GM23338 (cell line): Measurements from ENCODE around the gene FAM83B. TPM values are rescaled to one million over a fixed set of nuclear protein-coding genes. Genes with fewer than 3 reads are reported as not detected.
"Not testable (repeated sequence)": the region's sequence is repeated elsewhere in the genome, so short reads cannot be mapped to it uniquely, and the experiment has no call there.

Experiments
- ATAC-seq: fragments of 200-7000 bp; cut with Tn5 transposase; 3 replicates; pipeline ENCODE4 v1.9.1; 2020
- DNase-seq: peaks from one replicate; pipeline ENCODE4 v3.0.0-alpha.2; 2015; ENCODE audit warnings: low spot score
- H2AFZ ChIP-seq: fragments of 200-600 bp; sonication (generic); 2 replicates; pipeline ENCODE4 v1.8.0; 2016; ENCODE audit warnings: antibody characterized with exemption, mild to moderate bottlenecking, moderate library complexity
- H3F3A ChIP-seq: fragments of 200-600 bp; sonication (generic); replicated peaks from 2 replicates; pipeline ENCODE4 v1.8.0; 2017; ENCODE audit warnings: antibody characterized with exemption, mixed run types, low read depth
- H3K27ac ChIP-seq: fragments of 200-600 bp; sonication (generic); 2 replicates; pipeline ENCODE4 v1.6.1; 2016; ENCODE audit warnings: low read depth
- H3K27me3 ChIP-seq: fragments of 200-600 bp; sonication (generic); 2 replicates; pipeline ENCODE4 v1.8.0; 2016; ENCODE audit warnings: mild to moderate bottlenecking, mixed run types, moderate library complexity; ENCODE audit not compliant: insufficient read depth
- H3K36me3 ChIP-seq: fragments of 200-600 bp; sonication (generic); 2 replicates; pipeline ENCODE4 v1.8.0; 2016; ENCODE audit warnings: mild to moderate bottlenecking; ENCODE audit not compliant: insufficient read depth
- H3K4me1 ChIP-seq: fragments of 200-600 bp; sonication (generic); 2 replicates; pipeline ENCODE4 v1.8.0; 2016; ENCODE audit warnings: mild to moderate bottlenecking, moderate library complexity; ENCODE audit not compliant: insufficient read depth
- H3K4me2 ChIP-seq: fragments of 200-600 bp; sonication (generic); 2 replicates; pipeline ENCODE4 v1.7.1; 2017; ENCODE audit warnings: mixed run types
- H3K4me3 ChIP-seq: fragments of 200-600 bp; sonication (generic); 2 replicates; pipeline ENCODE4 v1.6.1; 2016; ENCODE audit warnings: mixed run types
- H3K79me2 ChIP-seq: fragments of 200-600 bp; sonication (generic); replicated peaks from 2 replicates; pipeline ENCODE4 v1.8.0; 2017; ENCODE audit warnings: mild to moderate bottlenecking; ENCODE audit not compliant: insufficient read depth
- H3K9me2 ChIP-seq: fragments of 200-600 bp; sonication (generic); 2 replicates; pipeline ENCODE4 v1.8.0; 2017; ENCODE audit not compliant: insufficient read depth
- H4K20me1 ChIP-seq: fragments of 200-600 bp; sonication (generic); replicated peaks from 2 replicates; pipeline ENCODE4 v1.8.0; 2017; ENCODE audit warnings: mild to moderate bottlenecking; ENCODE audit not compliant: insufficient read depth
- H3K27ac Mint-ChIP-seq: 2 replicates; pipeline ENCODE4 v1.8.0; 2020; ENCODE audit warnings: inconsistent platforms, mild to moderate bottlenecking, moderate library complexity, mixed read lengths
- H3K27me3 Mint-ChIP-seq: 3 replicates; pipeline ENCODE4 v1.8.0; 2022; ENCODE audit warnings: low read depth, mild to moderate bottlenecking, moderate library complexity, mixed read lengths, inconsistent platforms; ENCODE audit not compliant: insufficient read depth, poor library complexity
- H3K36me3 Mint-ChIP-seq: 3 replicates; pipeline ENCODE4 v1.8.0; 2021; ENCODE audit warnings: low read depth, mild to moderate bottlenecking, inconsistent platforms, moderate library complexity, mixed read lengths
- H3K4me1 Mint-ChIP-seq: 3 replicates; pipeline ENCODE4 v1.8.0; 2020; ENCODE audit warnings: mild to moderate bottlenecking, inconsistent platforms, mixed read lengths
- H3K4me3 Mint-ChIP-seq: 3 replicates; pipeline ENCODE4 v1.8.0; 2021; ENCODE audit warnings: moderate library complexity, mild to moderate bottlenecking, inconsistent platforms, mixed read lengths
- H3K9me3 Mint-ChIP-seq: 3 replicates; pipeline ENCODE4 v1.8.0; 2020; ENCODE audit warnings: moderate library complexity, mild to moderate bottlenecking, inconsistent platforms, mixed read lengths
- CREB1 ChIP-seq: fragments of 250-450 bp; sonication (Bioruptor Pico); IDR thresholded peaks from 2 replicates; pipeline ENCODE4 v1.5.0; 2020; ENCODE audit warnings: low read depth, mild to moderate bottlenecking, moderate library complexity
- EZH2 ChIP-seq: fragments of 200-600 bp; sonication (generic); IDR thresholded peaks from one replicate; pipeline ENCODE4 v1.8.0; 2017; ENCODE audit warnings: antibody characterized with exemption, mild to moderate bottlenecking, low read depth; ENCODE audit not compliant: unreplicated experiment
- JUNB ChIP-seq: IDR thresholded peaks from one replicate; pipeline ENCODE4 v1.6.1; 2016; ENCODE audit warnings: antibody characterized with exemption; ENCODE audit not compliant: unreplicated experiment
- ZNF114 ChIP-seq: fragments of 250-450 bp; sonication (Bioruptor Pico); IDR thresholded peaks from 2 replicates; pipeline ENCODE4 v1.5.0; 2020; ENCODE audit warnings: mild to moderate bottlenecking, moderate library complexity
- polyA plus RNA-seq: library from polyadenylated mRNA; unstranded; fragments of >200 nt; fragmentation: Nextera tagmentation; extraction: Ambion mirVana; gene quantifications from 2 replicates; pipeline ENCODE4 v1.2.1, GENCODE V29; 2016
- total RNA-seq: library from RNA; depleted of rRNA; stranded (reverse); fragments of >200 nt; shearing (Covaris generic); gene quantifications from 2 replicates; pipeline ENCODE4 v1.2.3, GENCODE V29; 2014
- TF ChIP-seq, protein P1 (sequence below), 2 experiments: fragments of 200-600 bp in 1 of 2; sonication (generic) in 1 of 2; conservative IDR thresholded peaks; 2 replicates each; pipeline versions ENCODE4 v1.5.1 to v1.6.1; 2016 to 2017; ENCODE audit warnings: antibody characterized with exemption in 2 of 2, low read depth in 2 of 2, mild to moderate bottlenecking in 2 of 2, moderate library complexity in 1 of 2
- TF ChIP-seq, protein P2 (sequence below): IDR thresholded peaks from 2 replicates; pipeline ENCODE4 v1.6.1; 2016; ENCODE audit warnings: antibody characterized with exemption
- TF ChIP-seq, protein P3 (sequence below): IDR thresholded peaks from one replicate; pipeline ENCODE4 v1.6.1; 2018; ENCODE audit warnings: antibody characterized with exemption; ENCODE audit not compliant: unreplicated experiment

The FAM83B gene
- total and polyA plus RNA-seq, 2 experiments from 2014 or later: 1.4 to 7.7 TPM

DNA sequence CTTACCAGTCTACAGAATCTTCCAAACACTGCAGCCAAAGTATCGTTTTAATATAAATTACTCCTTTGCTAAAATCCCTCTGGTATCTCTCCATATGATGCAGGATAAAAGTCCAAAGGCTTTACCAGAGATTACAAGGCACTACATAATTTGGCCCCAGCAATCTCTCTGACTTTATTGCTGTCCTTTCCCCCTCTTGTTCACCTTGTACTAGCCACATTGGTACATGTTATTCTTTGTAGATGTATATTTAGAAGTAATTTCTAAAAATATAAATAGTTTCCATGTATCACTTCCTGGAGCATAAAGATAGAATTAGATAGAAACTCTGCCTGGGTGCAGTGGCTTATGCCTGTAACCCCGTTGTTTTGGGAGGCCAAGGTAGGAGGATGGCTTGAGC lies 28.7 kb upstream of the FAM83B start:
- no peak overlapping the region for H3K27ac Mint-ChIP-seq
- no peak overlapping the region for H3K4me3 Mint-ChIP-seq
- no peak overlapping the region for H3K4me3 ChIP-seq
- no peak overlapping the region for H3K27ac ChIP-seq
- no peaks in the 10 kb centered on the region for H3F3A ChIP-seq
- H3K79me2 ChIP-seq: no peaks in the 10 kb centered on the region
- TF ChIP-seq EZH2 (no peak), CREB1 (CRISPR knock-in tag) (no peak), JUNB (no peak), ZNF114 (no peak)
- TF ChIP-seq, protein P1, sequence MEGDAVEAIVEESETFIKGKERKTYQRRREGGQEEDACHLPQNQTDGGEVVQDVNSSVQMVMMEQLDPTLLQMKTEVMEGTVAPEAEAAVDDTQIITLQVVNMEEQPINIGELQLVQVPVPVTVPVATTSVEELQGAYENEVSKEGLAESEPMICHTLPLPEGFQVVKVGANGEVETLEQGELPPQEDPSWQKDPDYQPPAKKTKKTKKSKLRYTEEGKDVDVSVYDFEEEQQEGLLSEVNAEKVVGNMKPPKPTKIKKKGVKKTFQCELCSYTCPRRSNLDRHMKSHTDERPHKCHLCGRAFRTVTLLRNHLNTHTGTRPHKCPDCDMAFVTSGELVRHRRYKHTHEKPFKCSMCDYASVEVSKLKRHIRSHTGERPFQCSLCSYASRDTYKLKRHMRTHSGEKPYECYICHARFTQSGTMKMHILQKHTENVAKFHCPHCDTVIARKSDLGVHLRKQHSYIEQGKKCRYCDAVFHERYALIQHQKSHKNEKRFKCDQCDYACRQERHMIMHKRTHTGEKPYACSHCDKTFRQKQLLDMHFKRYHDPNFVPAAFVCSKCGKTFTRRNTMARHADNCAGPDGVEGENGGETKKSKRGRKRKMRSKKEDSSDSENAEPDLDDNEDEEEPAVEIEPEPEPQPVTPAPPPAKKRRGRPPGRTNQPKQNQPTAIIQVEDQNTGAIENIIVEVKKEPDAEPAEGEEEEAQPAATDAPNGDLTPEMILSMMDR (conservative IDR thresholded peaks at IDR 0.05; ENCODE audit: low read depth in 2 of 2): no peak
- H3K9me3 Mint-ChIP-seq: no peaks in the 10 kb centered on the region; the same call in 2 of the 3 replicates
- H3K27me3 Mint-ChIP-seq: no peaks in the 10 kb centered on the region
- no peaks in the 10 kb centered on the region for H3K36me3 ChIP-seq
- no peaks in the 10 kb centered on the region for H3K9me2 ChIP-seq
- no peaks in the 10 kb centered on the region for H3K36me3 Mint-ChIP-seq
- no peak for ATAC-seq
- H3K4me1 ChIP-seq: no peaks in the 10 kb centered on the region
- no peaks in the 10 kb centered on the region for H4K20me1 ChIP-seq
- H3K4me2 ChIP-seq: no peak overlapping the region
- H3K27me3 ChIP-seq: no peaks in the 10 kb centered on the region
- H3K4me1 Mint-ChIP-seq: no peaks in the 10 kb centered on the region
- DNase-seq: no peak
- no peak overlapping the region for H2AFZ ChIP-seq

GRCh38 chr6:54824225-54824624 lies 22.3 kb upstream of the FAM83B start:
- not testable (repeated sequence) for ATAC-seq, H3K4me1 ChIP-seq, H4K20me1 ChIP-seq, H3K79me2 ChIP-seq, H3K9me3 Mint-ChIP-seq, DNase-seq, H3K36me3 ChIP-seq, H3K27ac ChIP-seq, H3K27me3 ChIP-seq, H3K4me3 Mint-ChIP-seq, H2AFZ ChIP-seq, H3K36me3 Mint-ChIP-seq, H3K4me2 ChIP-seq, H3F3A ChIP-seq, H3K9me2 ChIP-seq, H3K4me3 ChIP-seq, H3K27ac Mint-ChIP-seq, H3K27me3 Mint-ChIP-seq, H3K4me1 Mint-ChIP-seq

- Histone ChIP-seq H3K4me3 (no peak overlapping the region), H2AFZ (no peak overlapping the region), H4K20me1 (no peaks in the 10 kb centered on the region), H3K9me2 (0 out of 2 replicates have a peak, but pooled peaks cover 5% of the 10 kb centered on the region), H3K4me1 (no peaks in the 10 kb centered on the region), H3K4me2 (no peak overlapping the region), H3K27ac (no peak overlapping the region), H3K27me3 (no peaks in the 10 kb centered on the region), H3K79me2 (no peaks in the 10 kb centered on the region), H3F3A (no peaks in the 10 kb centered on the region), H3K36me3 (no peaks in the 10 kb centered on the region)
- H3K27me3 Mint-ChIP-seq: peaks cover 4% of the 10 kb centered on the region
- no peaks in the 10 kb centered on the region for H3K4me1 Mint-ChIP-seq
- DNase-seq (no peak), ATAC-seq (no peak)
- H3K27ac Mint-ChIP-seq: no peak overlapping the region
- no peak overlapping the region for H3K4me3 Mint-ChIP-seq
- H3K9me3 Mint-ChIP-seq: no peaks in the 10 kb centered on the region
- H3K36me3 Mint-ChIP-seq: no peaks in the 10 kb centered on the region
- TF ChIP-seq, protein P2, sequence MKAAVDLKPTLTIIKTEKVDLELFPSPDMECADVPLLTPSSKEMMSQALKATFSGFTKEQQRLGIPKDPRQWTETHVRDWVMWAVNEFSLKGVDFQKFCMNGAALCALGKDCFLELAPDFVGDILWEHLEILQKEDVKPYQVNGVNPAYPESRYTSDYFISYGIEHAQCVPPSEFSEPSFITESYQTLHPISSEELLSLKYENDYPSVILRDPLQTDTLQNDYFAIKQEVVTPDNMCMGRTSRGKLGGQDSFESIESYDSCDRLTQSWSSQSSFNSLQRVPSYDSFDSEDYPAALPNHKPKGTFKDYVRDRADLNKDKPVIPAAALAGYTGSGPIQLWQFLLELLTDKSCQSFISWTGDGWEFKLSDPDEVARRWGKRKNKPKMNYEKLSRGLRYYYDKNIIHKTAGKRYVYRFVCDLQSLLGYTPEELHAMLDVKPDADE: no peak
- TF ChIP-seq, protein P1 (conservative IDR thresholded peaks at IDR 0.05; ENCODE audit: low read depth in 2 of 2): no peak
- TF ChIP-seq, protein P3, sequence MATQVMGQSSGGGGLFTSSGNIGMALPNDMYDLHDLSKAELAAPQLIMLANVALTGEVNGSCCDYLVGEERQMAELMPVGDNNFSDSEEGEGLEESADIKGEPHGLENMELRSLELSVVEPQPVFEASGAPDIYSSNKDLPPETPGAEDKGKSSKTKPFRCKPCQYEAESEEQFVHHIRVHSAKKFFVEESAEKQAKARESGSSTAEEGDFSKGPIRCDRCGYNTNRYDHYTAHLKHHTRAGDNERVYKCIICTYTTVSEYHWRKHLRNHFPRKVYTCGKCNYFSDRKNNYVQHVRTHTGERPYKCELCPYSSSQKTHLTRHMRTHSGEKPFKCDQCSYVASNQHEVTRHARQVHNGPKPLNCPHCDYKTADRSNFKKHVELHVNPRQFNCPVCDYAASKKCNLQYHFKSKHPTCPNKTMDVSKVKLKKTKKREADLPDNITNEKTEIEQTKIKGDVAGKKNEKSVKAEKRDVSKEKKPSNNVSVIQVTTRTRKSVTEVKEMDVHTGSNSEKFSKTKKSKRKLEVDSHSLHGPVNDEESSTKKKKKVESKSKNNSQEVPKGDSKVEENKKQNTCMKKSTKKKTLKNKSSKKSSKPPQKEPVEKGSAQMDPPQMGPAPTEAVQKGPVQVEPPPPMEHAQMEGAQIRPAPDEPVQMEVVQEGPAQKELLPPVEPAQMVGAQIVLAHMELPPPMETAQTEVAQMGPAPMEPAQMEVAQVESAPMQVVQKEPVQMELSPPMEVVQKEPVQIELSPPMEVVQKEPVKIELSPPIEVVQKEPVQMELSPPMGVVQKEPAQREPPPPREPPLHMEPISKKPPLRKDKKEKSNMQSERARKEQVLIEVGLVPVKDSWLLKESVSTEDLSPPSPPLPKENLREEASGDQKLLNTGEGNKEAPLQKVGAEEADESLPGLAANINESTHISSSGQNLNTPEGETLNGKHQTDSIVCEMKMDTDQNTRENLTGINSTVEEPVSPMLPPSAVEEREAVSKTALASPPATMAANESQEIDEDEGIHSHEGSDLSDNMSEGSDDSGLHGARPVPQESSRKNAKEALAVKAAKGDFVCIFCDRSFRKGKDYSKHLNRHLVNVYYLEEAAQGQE: no peak
Measured at GRCh38 chr6:54827010-54827409, 19.6 kb upstream of the FAM83B start.
